Subcutaneous adipose tissue (tissue), 4 donors: ENCODE results near the gene LSMEM2. TPM values are rescaled to one million over a fixed set of nuclear protein-coding genes. Genes with fewer than 3 reads are reported as not detected.

ENCODE experiments used
- CTCF ChIP-seq: fragments of 450-650 bp; IDR thresholded peaks from one replicate; pipeline ENCODE4 v1.5.1; 2016; ENCODE audit warnings: low read depth, mild to moderate bottlenecking, control low read depth, antibody characterized with exemption, moderate library complexity
- total RNA-seq, 4 donors: library from RNA; depleted of rRNA; stranded (reverse); fragments of >200 nt; gene quantifications; one replicate each; pipeline ENCODE4 v1.1.0, GENCODE V29; 2016

Gene LSMEM2
- total RNA-seq: not detected

- no peak for TF ChIP-seq CTCF
These were observed at the start of gene LSMEM2 for GRCh38 chr3:50278880-50279224. LSMEM2 (plus strand) TSS chr3:50279087; CDS start chr3:50279114, 27 bp downstream.

- TF ChIP-seq CTCF: no peak
These were observed 49.4 kb upstream of the LSMEM2 start for GRCh38 chr3:50229490-50229889.

- no peak for TF ChIP-seq CTCF
These were observed 48.6 kb upstream of the LSMEM2 start for GRCh38 chr3:50230104-50230793.

GRCh38 chr3:50230794-50231125, 48.1 kb upstream of the LSMEM2 start:
- no peak for TF ChIP-seq CTCF

GRCh38 chr3:50231581-50231980, 47.3 kb upstream of the LSMEM2 start:
- no peak for TF ChIP-seq CTCF

GRCh38 chr3:50232303-50232702, 46.6 kb upstream of the LSMEM2 start:
- TF ChIP-seq CTCF: no peak

GRCh38 chr3:50233176-50233575, 45.7 kb upstream of the LSMEM2 start:
- no peak for TF ChIP-seq CTCF
